Measurements from ENCODE around the gene ZBTB17.
"Not testable (repeated sequence)": the region's sequence is repeated elsewhere in the genome, so short reads cannot be mapped to it uniquely, and the experiment has no call there.

The ZBTB17 gene

DNA sequence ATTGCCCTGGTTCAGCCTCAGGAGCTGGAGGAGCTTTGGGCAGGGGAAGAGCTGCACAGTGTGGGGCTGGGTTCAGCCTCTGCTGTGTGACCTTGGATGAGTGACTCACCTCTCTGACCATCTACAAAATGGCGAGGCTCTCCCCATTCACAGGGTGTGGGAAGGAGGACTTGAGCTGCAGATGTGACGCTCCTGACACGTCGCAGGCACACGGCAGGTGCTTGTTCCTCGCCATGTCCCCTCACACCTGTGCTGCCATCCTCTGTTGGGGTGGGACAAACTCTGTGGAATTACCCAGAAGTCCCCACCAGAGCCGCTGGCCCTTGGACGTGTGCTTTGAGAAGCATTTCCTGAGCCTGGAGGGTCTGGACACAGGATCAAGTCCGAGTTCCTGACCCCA, 45.0 kb upstream of the ZBTB17 start:
- H2AK5ac ChIP-seq (ENCODE audit: low read length, severe bottlenecking); H3K4ac ChIP-seq (ENCODE audit: low read depth in 1 of 2, low read length in 2 of 2); H4K8ac ChIP-seq (ENCODE audit: low read length); H3K23ac ChIP-seq (ENCODE audit: low read length in 2 of 2); H2BK12ac ChIP-seq (ENCODE audit: low read length in 2 of 2); H4K91ac ChIP-seq (ENCODE audit: low read length); H2AFZ ChIP-seq (ENCODE audit: low read depth, low read length); H3K27ac ChIP-seq (ENCODE audit: low read length, poor library complexity, severe bottlenecking); H3K79me1 ChIP-seq (replicated peaks; ENCODE audit: low read length, poor library complexity, severe bottlenecking); H3K4me2 ChIP-seq (ENCODE audit: low read length, poor library complexity, severe bottlenecking); H2BK120ac ChIP-seq (ENCODE audit: low read depth, low read length); H3K14ac ChIP-seq (ENCODE audit: low read length in 2 of 2); DNase-seq; H3K27me3 ChIP-seq (ENCODE audit: control insufficient read depth in 1 of 2, insufficient read depth in 1 of 2, low read length in 2 of 2); H2BK15ac ChIP-seq (ENCODE audit: low read depth, poor library complexity, severe bottlenecking); H3K9ac ChIP-seq (ENCODE audit: low read length); H3K9me3 ChIP-seq (ENCODE audit: control insufficient read depth, low read length); H3K36me3 ChIP-seq (ENCODE audit: control insufficient read depth in 1 of 2, insufficient read depth in 2 of 2, low read depth in 1 of 2, low read length in 2 of 2); H2BK5ac ChIP-seq (ENCODE audit: low read depth, low read length, poor library complexity, severe bottlenecking); H3K18ac ChIP-seq (ENCODE audit: low read depth in 1 of 2, low read length in 2 of 2); H3K4me3 ChIP-seq (ENCODE audit: insufficient read depth in 1 of 2, low read depth in 1 of 2, low read length in 2 of 2): not testable (repeated sequence)
- 75% methylated on average over 9 of the region's 9 CpGs for WGBS
- H3K4me1 ChIP-seq (ENCODE audit: control insufficient read depth, insufficient read depth, low read depth, low read length): peaks cover 36% of the 10 kb centered on the region

DNA sequence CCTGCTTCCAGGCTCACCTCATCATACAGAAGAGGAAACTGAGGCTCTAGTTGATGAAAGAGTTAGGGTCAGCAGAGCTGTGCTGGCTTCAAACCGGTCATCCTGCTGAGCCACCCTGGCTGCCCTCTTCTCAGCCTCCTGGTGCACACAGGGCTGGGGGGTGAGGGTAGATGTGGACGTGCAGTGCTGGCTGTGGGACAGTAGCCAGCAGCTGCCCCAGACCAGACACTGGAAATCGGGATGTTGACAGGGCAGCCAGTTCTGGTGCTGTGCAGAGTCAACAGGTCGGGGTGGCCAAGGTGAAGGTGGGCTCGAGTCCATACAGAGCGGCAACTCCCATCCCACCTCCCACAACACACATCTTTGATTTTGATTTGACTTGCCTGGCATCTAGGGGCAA, 44.4 kb upstream of the ZBTB17 start:
- no peak overlapping the region for H2AFZ ChIP-seq (ENCODE audit: low read depth, low read length)
- no peak overlapping the region for H3K18ac ChIP-seq (ENCODE audit: low read depth in 1 of 2, low read length in 2 of 2)
- H3K9ac ChIP-seq (ENCODE audit: low read length): no peak overlapping the region
- H3K4me2 ChIP-seq (ENCODE audit: low read length, poor library complexity, severe bottlenecking): no peak overlapping the region
- peak overlapping the region; percentile 29 for H4K8ac ChIP-seq (ENCODE audit: low read length)
- H3K27me3 ChIP-seq (ENCODE audit: control insufficient read depth in 1 of 2, insufficient read depth in 1 of 2, low read length in 2 of 2): peaks cover 0 to 4% of the 10 kb centered on the region in 2 experiments
- H2AK5ac ChIP-seq (ENCODE audit: low read length, severe bottlenecking): no peak overlapping the region
- H3K23ac ChIP-seq (ENCODE audit: low read length in 2 of 2): no peak overlapping the region
- DNase-seq: no peak
- peak overlapping the region in 1 of 2 experiments; percentile 41 for H2BK12ac ChIP-seq (ENCODE audit: low read length in 2 of 2)
- 90% methylated on average over 6 of the region's 6 CpGs for WGBS
- H4K91ac ChIP-seq (ENCODE audit: low read length): peak overlapping the region; percentile 74
- H2BK15ac ChIP-seq (ENCODE audit: low read depth, poor library complexity, severe bottlenecking): peak overlapping the region; percentile 4
- H3K4me3 ChIP-seq (ENCODE audit: insufficient read depth in 1 of 2, low read depth in 1 of 2, low read length in 2 of 2): no peak overlapping the region
- H3K27ac ChIP-seq (ENCODE audit: low read length, poor library complexity, severe bottlenecking): no peak overlapping the region
- H3K14ac ChIP-seq (ENCODE audit: low read length in 2 of 2): peak overlapping the region in 1 of 2 experiments; percentile 67
- no peak overlapping the region for H2BK120ac ChIP-seq (ENCODE audit: low read depth, low read length)
- H2BK5ac ChIP-seq (ENCODE audit: low read depth, low read length, poor library complexity, severe bottlenecking): no peak overlapping the region
- peak overlapping the region in 1 of 2 experiments; percentile 53 for H3K4ac ChIP-seq (ENCODE audit: low read depth in 1 of 2, low read length in 2 of 2)
- H3K4me1 ChIP-seq (ENCODE audit: control insufficient read depth, insufficient read depth, low read depth, low read length): peaks cover 36% of the 10 kb centered on the region
- no peaks in the 10 kb centered on the region for H3K9me3 ChIP-seq (ENCODE audit: control insufficient read depth, low read length)
- H3K79me1 ChIP-seq (replicated peaks; ENCODE audit: low read length, poor library complexity, severe bottlenecking): no peaks in the 10 kb centered on the region
- no peaks in the 10 kb centered on the region for H3K36me3 ChIP-seq (ENCODE audit: control insufficient read depth in 1 of 2, insufficient read depth in 2 of 2, low read depth in 1 of 2, low read length in 2 of 2)

DNA sequence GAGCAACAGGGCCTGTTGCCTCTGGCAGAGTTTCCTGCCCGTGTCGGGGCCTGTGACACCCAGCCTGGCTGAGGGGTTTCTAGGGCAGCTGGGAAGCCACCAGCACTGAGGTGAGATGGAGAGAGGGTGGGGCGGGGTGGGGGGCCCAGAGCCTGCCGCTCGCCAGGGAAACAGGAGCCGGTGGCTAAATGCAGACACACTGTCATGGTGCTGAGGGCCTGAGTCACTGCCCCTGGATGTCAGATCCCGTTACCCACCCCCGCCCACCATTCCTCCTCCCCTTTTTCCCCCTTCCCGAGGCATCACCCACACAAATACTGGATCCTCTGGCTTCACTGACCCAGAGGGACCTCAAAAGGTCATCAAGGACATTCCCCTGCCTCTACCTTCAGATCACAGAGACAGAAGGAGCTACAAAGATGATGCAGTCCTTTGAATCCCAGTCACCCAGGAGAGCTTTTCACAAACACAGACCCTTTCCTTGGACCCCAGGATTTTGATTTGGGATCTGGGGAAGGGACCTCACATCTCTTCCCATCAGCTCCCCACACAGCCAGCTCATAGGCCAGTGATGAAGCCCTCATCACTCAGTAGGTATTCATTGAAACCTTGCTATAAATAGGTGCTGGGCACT, 43.9 kb upstream of the ZBTB17 start:
- Histone ChIP-seq H3K4ac (ENCODE audit: low read depth in 1 of 2, low read length in 2 of 2) (no peak overlapping the region), H3K18ac (ENCODE audit: low read depth in 1 of 2, low read length in 2 of 2) (peak overlapping the region; percentile 55 to 80), H4K8ac (ENCODE audit: low read length) (peak overlapping the region; percentile 55), H2BK12ac (ENCODE audit: low read length in 2 of 2) (peak overlapping the region in 1 of 2 experiments; percentile 49), H4K91ac (ENCODE audit: low read length) (no peak overlapping the region), H3K79me1 (replicated peaks; ENCODE audit: low read length, poor library complexity, severe bottlenecking) (no peaks in the 10 kb centered on the region), H3K27ac (ENCODE audit: low read length, poor library complexity, severe bottlenecking) (no peak overlapping the region), H3K14ac (ENCODE audit: low read length in 2 of 2) (peak overlapping the region in 1 of 2 experiments; percentile 11), H2AFZ (ENCODE audit: low read depth, low read length) (no peak overlapping the region), H3K27me3 (ENCODE audit: control insufficient read depth in 1 of 2, insufficient read depth in 1 of 2, low read length in 2 of 2) (peaks cover 0 to 1% of the 10 kb centered on the region in 2 experiments), H3K4me3 (ENCODE audit: insufficient read depth in 1 of 2, low read depth in 1 of 2, low read length in 2 of 2) (no peak overlapping the region), H3K4me2 (ENCODE audit: low read length, poor library complexity, severe bottlenecking) (no peak overlapping the region), H3K9me3 (ENCODE audit: control insufficient read depth, low read length) (no peaks in the 10 kb centered on the region), H2BK15ac (ENCODE audit: low read depth, poor library complexity, severe bottlenecking) (no peak overlapping the region), H3K4me1 (ENCODE audit: control insufficient read depth, insufficient read depth, low read depth, low read length) (peaks cover 37% of the 10 kb centered on the region), H3K23ac (ENCODE audit: low read length in 2 of 2) (no peak overlapping the region), H3K9ac (ENCODE audit: low read length) (peak overlapping the region; percentile 45), H3K36me3 (ENCODE audit: control insufficient read depth in 1 of 2, insufficient read depth in 2 of 2, low read depth in 1 of 2, low read length in 2 of 2) (no peaks in the 10 kb centered on the region), H2BK5ac (ENCODE audit: low read depth, low read length, poor library complexity, severe bottlenecking) (no peak overlapping the region), H2AK5ac (ENCODE audit: low read length, severe bottlenecking) (no peak overlapping the region), H2BK120ac (ENCODE audit: low read depth, low read length) (peak overlapping the region; percentile 29)
- 22% methylated on average over 5 of the region's 9 CpGs for WGBS
- DNase-seq: peak; percentile 86

DNA sequence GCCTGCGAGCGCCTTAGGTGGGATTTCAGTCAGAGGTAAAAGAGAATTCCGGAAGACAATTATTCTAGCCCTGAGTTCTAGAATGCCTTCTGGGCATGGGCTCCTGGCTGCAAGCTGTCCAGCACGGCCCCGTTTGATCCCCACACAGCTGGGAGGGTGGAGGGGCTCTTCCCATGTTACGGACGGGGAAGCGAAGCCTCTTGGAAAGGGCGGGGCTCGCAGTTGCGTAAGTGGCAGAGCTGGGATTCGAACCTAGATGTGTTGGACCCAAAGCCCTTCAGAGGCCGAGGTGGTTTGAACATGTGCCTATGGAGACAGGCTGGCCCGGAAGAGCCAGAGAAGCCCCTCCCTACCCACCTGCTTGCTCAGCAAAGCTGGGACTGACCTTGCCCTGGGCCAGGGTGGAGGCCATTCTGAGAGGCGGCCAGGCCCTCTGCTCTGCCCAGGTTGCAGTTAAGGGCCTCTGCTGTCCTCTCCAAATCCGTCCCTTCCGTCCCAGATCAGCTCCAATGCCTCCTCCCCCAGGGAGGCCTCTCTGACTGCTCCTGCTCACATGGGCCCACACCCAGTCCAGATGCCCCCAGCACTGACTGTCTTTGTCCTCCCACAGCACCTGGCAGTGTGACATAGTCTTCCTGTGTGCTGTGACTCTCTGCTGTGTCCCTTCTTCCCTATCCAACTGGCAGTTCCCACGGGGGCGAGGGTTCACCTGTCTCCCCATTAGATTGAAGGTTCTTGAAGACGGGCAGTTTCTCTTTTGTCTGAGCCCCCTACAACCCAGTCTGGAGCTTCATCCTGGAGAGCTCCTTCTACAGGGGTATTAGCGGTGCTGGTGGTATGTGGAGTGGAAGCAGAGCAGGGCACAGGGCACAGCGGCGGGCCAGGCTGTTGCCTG, 43.1 kb upstream of the ZBTB17 start:
- H2BK5ac ChIP-seq (ENCODE audit: low read depth, low read length, poor library complexity, severe bottlenecking): no peak overlapping the region
- H2AK5ac ChIP-seq (ENCODE audit: low read length, severe bottlenecking): no peak overlapping the region
- peak overlapping the region; percentile 40 to 81 for H2BK12ac ChIP-seq (ENCODE audit: low read length in 2 of 2)
- H3K36me3 ChIP-seq (ENCODE audit: control insufficient read depth in 1 of 2, insufficient read depth in 2 of 2, low read depth in 1 of 2, low read length in 2 of 2): no peaks in the 10 kb centered on the region
- H3K4me3 ChIP-seq (ENCODE audit: insufficient read depth in 1 of 2, low read depth in 1 of 2, low read length in 2 of 2): peak overlapping the region in 1 of 2 experiments; percentile 76
- no peak overlapping the region for H2AFZ ChIP-seq (ENCODE audit: low read depth, low read length)
- peak overlapping the region; percentile 55 for H2BK15ac ChIP-seq (ENCODE audit: low read depth, poor library complexity, severe bottlenecking)
- peak overlapping the region; percentile 86 for H3K9ac ChIP-seq (ENCODE audit: low read length)
- H3K4me2 ChIP-seq (ENCODE audit: low read length, poor library complexity, severe bottlenecking): no peak overlapping the region
- no peak overlapping the region for H3K23ac ChIP-seq (ENCODE audit: low read length in 2 of 2)
- no peak for DNase-seq
- H4K8ac ChIP-seq (ENCODE audit: low read length): peak overlapping the region; percentile 67
- no peaks in the 10 kb centered on the region for H3K79me1 ChIP-seq (replicated peaks; ENCODE audit: low read length, poor library complexity, severe bottlenecking)
- H3K4ac ChIP-seq (ENCODE audit: low read depth in 1 of 2, low read length in 2 of 2): peak overlapping the region in 1 of 2 experiments; percentile 85
- H3K18ac ChIP-seq (ENCODE audit: low read depth in 1 of 2, low read length in 2 of 2): peak overlapping the region; percentile 78 to 80
- peak overlapping the region; percentile 29 for H2BK120ac ChIP-seq (ENCODE audit: low read depth, low read length)
- no peak overlapping the region for H3K27ac ChIP-seq (ENCODE audit: low read length, poor library complexity, severe bottlenecking)
- peak overlapping the region in 1 of 2 experiments; percentile 11 for H3K14ac ChIP-seq (ENCODE audit: low read length in 2 of 2)
- WGBS: 93% methylated on average over 23 of the region's 23 CpGs
- no peaks in the 10 kb centered on the region for H3K27me3 ChIP-seq (ENCODE audit: control insufficient read depth in 1 of 2, insufficient read depth in 1 of 2, low read length in 2 of 2)
- peak overlapping the region; percentile 93 for H4K91ac ChIP-seq (ENCODE audit: low read length)
- peaks cover 37% of the 10 kb centered on the region for H3K4me1 ChIP-seq (ENCODE audit: control insufficient read depth, insufficient read depth, low read depth, low read length)
- H3K9me3 ChIP-seq (ENCODE audit: control insufficient read depth, low read length): no peaks in the 10 kb centered on the region
